Measurements from ENCODE around the gene SLC6A5.

DNA sequence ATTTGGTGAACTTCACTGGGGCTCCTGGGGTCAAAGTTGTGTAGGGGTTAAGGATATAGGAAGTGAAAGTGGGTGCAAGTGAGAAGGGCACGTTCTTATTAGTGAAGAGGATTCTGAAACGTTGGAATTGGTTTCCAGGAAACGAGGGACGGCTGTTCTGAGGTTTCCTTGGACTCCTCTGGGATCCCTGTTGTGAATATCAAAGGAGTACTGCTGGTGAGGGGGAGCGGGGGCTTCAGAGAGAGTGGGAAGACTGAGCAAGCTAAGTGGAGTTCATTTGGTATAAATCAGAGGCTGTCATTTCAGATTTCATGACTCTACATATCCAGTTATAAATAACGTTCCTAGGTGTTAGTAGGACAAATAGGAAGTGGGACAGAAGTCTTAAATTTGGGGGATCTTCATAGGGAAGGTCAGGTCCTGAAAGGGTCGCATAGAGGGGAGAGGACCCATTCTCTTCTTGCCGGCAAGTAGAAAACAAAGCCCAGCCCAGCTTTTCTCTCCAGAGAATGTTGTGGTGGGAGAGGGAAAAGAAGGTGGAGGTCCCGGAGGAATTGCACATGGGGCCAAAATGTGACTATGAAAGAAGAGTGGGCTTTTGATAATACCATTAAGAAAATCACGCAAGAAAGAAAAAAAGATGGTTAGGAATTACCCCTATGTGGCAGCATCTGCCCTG lies 68.9 kb downstream of the SLC6A5 start:
- TF ChIP-seq, protein P1, sequence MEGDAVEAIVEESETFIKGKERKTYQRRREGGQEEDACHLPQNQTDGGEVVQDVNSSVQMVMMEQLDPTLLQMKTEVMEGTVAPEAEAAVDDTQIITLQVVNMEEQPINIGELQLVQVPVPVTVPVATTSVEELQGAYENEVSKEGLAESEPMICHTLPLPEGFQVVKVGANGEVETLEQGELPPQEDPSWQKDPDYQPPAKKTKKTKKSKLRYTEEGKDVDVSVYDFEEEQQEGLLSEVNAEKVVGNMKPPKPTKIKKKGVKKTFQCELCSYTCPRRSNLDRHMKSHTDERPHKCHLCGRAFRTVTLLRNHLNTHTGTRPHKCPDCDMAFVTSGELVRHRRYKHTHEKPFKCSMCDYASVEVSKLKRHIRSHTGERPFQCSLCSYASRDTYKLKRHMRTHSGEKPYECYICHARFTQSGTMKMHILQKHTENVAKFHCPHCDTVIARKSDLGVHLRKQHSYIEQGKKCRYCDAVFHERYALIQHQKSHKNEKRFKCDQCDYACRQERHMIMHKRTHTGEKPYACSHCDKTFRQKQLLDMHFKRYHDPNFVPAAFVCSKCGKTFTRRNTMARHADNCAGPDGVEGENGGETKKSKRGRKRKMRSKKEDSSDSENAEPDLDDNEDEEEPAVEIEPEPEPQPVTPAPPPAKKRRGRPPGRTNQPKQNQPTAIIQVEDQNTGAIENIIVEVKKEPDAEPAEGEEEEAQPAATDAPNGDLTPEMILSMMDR (IDR thresholded peaks at IDR 0.05; ENCODE audit: borderline replicate concordance, extremely low read depth, low read length, poor library complexity, severe bottlenecking) = no peak
- no peak for TF ChIP-seq EZH2 (IDR thresholded peaks at IDR 0.05; ENCODE audit: borderline replicate concordance, low read depth, low read length, severe bottlenecking)
